Neural cell (in vitro differentiated cells): ENCODE data around the gene CRIM1. TPM values are rescaled to one million over a fixed set of nuclear protein-coding genes. Genes with fewer than 3 reads are reported as not detected.
A peak's percentile ranks its signal among the peaks of the same experiment; 100 is the strongest.

Experiments used
- H2AFZ ChIP-seq: fragments of 200-600, 300-800 bp; sonication (generic), shearing (Covaris generic); 2 replicates; pipeline ENCODE4 v1.6.0; 2014; ENCODE audit warnings: low read depth, mild to moderate bottlenecking, antibody characterized with exemption, low read length, moderate library complexity
- H3F3A ChIP-seq: fragments of 200-600 bp; shearing (Covaris generic); 2 replicates; pipeline ENCODE4 v1.6.1; 2016; ENCODE audit warnings: mild to moderate bottlenecking, moderate library complexity, mixed read lengths, antibody characterized with exemption, low read length; ENCODE audit not compliant: insufficient read depth, poor library complexity, severe bottlenecking
- H3K27ac ChIP-seq: fragments of 200-600, 300-800 bp; sonication (generic), shearing (Covaris generic); 2 replicates; pipeline ENCODE4 v1.5.1; 2014; ENCODE audit warnings: mild to moderate bottlenecking, low read length, moderate library complexity
- H3K27me3 ChIP-seq: fragments of 300-800, 200-600 bp; sonication (generic), shearing (Covaris generic); 2 replicates; pipeline ENCODE4 v1.6.0; 2014; ENCODE audit warnings: mild to moderate bottlenecking, low read depth, low read length, moderate library complexity; ENCODE audit not compliant: insufficient read depth
- H3K36me3 ChIP-seq: fragments of 300-800, 200-600 bp; sonication (generic), shearing (Covaris generic); 2 replicates; pipeline ENCODE4 v1.5.1; 2014; ENCODE audit warnings: mild to moderate bottlenecking, antibody characterized with exemption, low read length, moderate library complexity; ENCODE audit not compliant: insufficient read depth
- H3K4me2 ChIP-seq: fragments of 300-800, 200-600 bp; sonication (generic), shearing (Covaris generic); 2 replicates; pipeline ENCODE4 v1.6.0; 2014; ENCODE audit warnings: mild to moderate bottlenecking, low read length
- H3K4me3 ChIP-seq: fragments of 300-800, 200-600 bp; sonication (generic), shearing (Covaris generic); 2 replicates; pipeline ENCODE4 v1.5.1; 2014; ENCODE audit warnings: mild to moderate bottlenecking, low read length, moderate library complexity
- H3K79me2 ChIP-seq: fragments of 200-600 bp; shearing (Covaris generic); replicated peaks from 2 replicates; pipeline ENCODE4 v1.6.0; 2014; ENCODE audit warnings: mild to moderate bottlenecking, low read length, moderate library complexity; ENCODE audit not compliant: insufficient read depth
- H3K9ac ChIP-seq: fragments of 300-800, 200-600 bp; sonication (generic), shearing (Covaris generic); 2 replicates; pipeline ENCODE4 v1.6.1; 2016; ENCODE audit warnings: mild to moderate bottlenecking, low read length, mixed read lengths
- H3K9me2 ChIP-seq: fragments of 200-600 bp; shearing (Covaris generic); 2 replicates; pipeline ENCODE4 v1.6.1; 2016; ENCODE audit warnings: mild to moderate bottlenecking, low read length, mixed read lengths; ENCODE audit not compliant: insufficient read depth
- H3K9me3 ChIP-seq: fragments of 200-600, 300-800 bp; sonication (generic), shearing (Covaris generic); 2 replicates; pipeline ENCODE4 v1.6.1; 2016; ENCODE audit warnings: mild to moderate bottlenecking, mixed run types, low read length, moderate library complexity, mixed read lengths
- H4K20me1 ChIP-seq: fragments of 200-600 bp; shearing (Covaris generic); 2 replicates; pipeline ENCODE4 v1.6.1; 2016; ENCODE audit warnings: mild to moderate bottlenecking, mixed run types; ENCODE audit not compliant: insufficient read depth
- CTCF ChIP-seq: fragments of 450-650 bp; IDR thresholded peaks from 2 replicates; pipeline ENCODE4 v1.5.1; 2014; ENCODE audit warnings: antibody characterized with exemption, mild to moderate bottlenecking, moderate library complexity; ENCODE audit not compliant: poor library complexity, severe bottlenecking
- EP300 ChIP-seq: fragments of 450-650 bp; conservative IDR thresholded peaks from 2 replicates; pipeline ENCODE4 v1.6.1; 2014; ENCODE audit warnings: antibody characterized with exemption, mild to moderate bottlenecking, moderate library complexity; ENCODE audit not compliant: poor library complexity, severe bottlenecking
- EZH2 ChIP-seq: fragments of 200-600, 300-800 bp; shearing (Covaris generic), sonication (generic); IDR thresholded peaks from 2 replicates; pipeline ENCODE4 v1.6.1; 2014; ENCODE audit warnings: antibody characterized with exemption, low read length, borderline replicate concordance, mild to moderate bottlenecking; ENCODE audit not compliant: insufficient read depth, poor library complexity, severe bottlenecking
- MXI1 ChIP-seq: fragments of 450-650 bp; conservative IDR thresholded peaks from 2 replicates; pipeline ENCODE4 v1.6.1; 2014; ENCODE audit warnings: antibody characterized with exemption, mild to moderate bottlenecking; ENCODE audit not compliant: poor library complexity, severe bottlenecking
- POLR2AphosphoS5 ChIP-seq: IDR thresholded peaks from 2 replicates; pipeline ENCODE4 v1.6.1; 2012
- RAD21 ChIP-seq: fragments of 450-650 bp; conservative IDR thresholded peaks from 2 replicates; pipeline ENCODE4 v1.6.1; 2014; ENCODE audit warnings: antibody characterized with exemption, mild to moderate bottlenecking, moderate library complexity
- REST ChIP-seq: IDR thresholded peaks from 2 replicates; pipeline ENCODE4 v1.6.1; 2012; ENCODE audit warnings: borderline replicate concordance
- SMC3 ChIP-seq: fragments of 450-650 bp; conservative IDR thresholded peaks from 2 replicates; pipeline ENCODE4 v1.6.1; 2014; ENCODE audit warnings: antibody characterized with exemption, mild to moderate bottlenecking, moderate library complexity; ENCODE audit not compliant: poor library complexity
- TAF1 ChIP-seq: IDR thresholded peaks from 2 replicates; pipeline ENCODE4 v1.6.1; 2012; ENCODE audit warnings: low read depth
- polyA plus RNA-seq: library from polyadenylated mRNA; depleted of rRNA; stranded (reverse); fragments of >200 nt; gene quantifications from 2 replicates; pipeline ENCODE4 v1.2.3, GENCODE V29; 2014

Gene CRIM1
- polyA plus RNA-seq, 1 donor from 2014 or later = 6.7 TPM

- no peak overlapping the region for H3K9ac ChIP-seq
- no peak overlapping the region for H3K27ac ChIP-seq
- peaks cover 11% of the 10 kb centered on the region for H3F3A ChIP-seq
- no peaks in the 10 kb centered on the region for H3K9me3 ChIP-seq
- H3K27me3 ChIP-seq = no peaks in the 10 kb centered on the region
- no peak for TF ChIP-seq MXI1
- no peak for TF ChIP-seq CTCF
- H3K4me2 ChIP-seq = no peak overlapping the region
- no peaks in the 10 kb centered on the region for H3K9me2 ChIP-seq
- H2AFZ ChIP-seq = no peak overlapping the region
- no peaks in the 10 kb centered on the region for H4K20me1 ChIP-seq
- H3K79me2 ChIP-seq = no peaks in the 10 kb centered on the region
- no peaks in the 10 kb centered on the region for H3K36me3 ChIP-seq
- no peak overlapping the region for H3K4me3 ChIP-seq
Observed at GRCh38 chr2:36352701-36353100, 2.9 kb upstream of the CRIM1 start.

GRCh38 chr2:36354811-36355150 lies 797 bp upstream of the CRIM1 start:
- Histone ChIP-seq H3K4me2 (peak overlapping the region; percentile 4), H3K9ac (peak overlapping the region; percentile 67), H3K79me2 (peaks cover 7% of the 10 kb centered on the region), H3K27ac (peak overlapping the region; percentile 38), H3K36me3 (no peaks in the 10 kb centered on the region), H3K9me3 (no peaks in the 10 kb centered on the region), H3K9me2 (no peaks in the 10 kb centered on the region), H2AFZ (peak overlapping the region; percentile 49), H3K4me3 (peak overlapping the region; percentile 91), H3K27me3 (no peaks in the 10 kb centered on the region), H3F3A (peaks cover 13% of the 10 kb centered on the region), H4K20me1 (no peaks in the 10 kb centered on the region)
- TF ChIP-seq REST (no peak), SMC3 (no peak), RAD21 (no peak), POLR2AphosphoS5 (no peak), MXI1 (no peak), EZH2 (no peak), TAF1 (no peak), CTCF (no peak), EP300 (no peak)
